ENCODE results near the gene TTC13. TPM values are rescaled to one million over a fixed set of nuclear protein-coding genes. Genes with fewer than 3 reads are reported as not detected.

Gene TTC13
- total RNA-seq, 2 donors from 2014 or later = 28.0 to 47.0 TPM

DNA sequence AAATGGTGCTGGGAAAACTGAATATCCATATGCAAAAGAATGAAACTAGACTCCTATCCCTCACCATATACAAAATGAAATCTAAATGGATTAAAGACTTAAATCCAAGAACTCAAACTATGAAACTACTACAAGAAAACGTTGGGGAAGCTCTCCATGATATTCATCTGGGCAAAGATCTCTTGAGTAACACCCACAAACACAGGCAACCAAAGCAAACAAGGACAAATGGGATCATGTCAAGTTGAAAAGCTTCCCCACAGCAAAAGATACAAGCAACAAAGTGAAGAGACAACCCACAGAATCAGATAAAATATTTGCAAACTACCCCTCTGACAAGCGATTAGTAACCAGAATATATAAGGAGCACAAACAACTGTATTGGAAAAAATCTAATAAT is 13.8 kb downstream of the TTC13 start:
- no peak overlapping the region for H3K9ac ChIP-seq (ENCODE audit: low read depth in 2 of 2, low read length in 2 of 2)
- no peak overlapping the region for H3K27ac ChIP-seq
- no peak overlapping the region for H3K4me3 ChIP-seq
- no peaks in the 10 kb centered on the region for H3K36me3 ChIP-seq
- H3K9me3 ChIP-seq = no peaks in the 10 kb centered on the region
- no peak for DNase-seq
- TF ChIP-seq, protein P1, sequence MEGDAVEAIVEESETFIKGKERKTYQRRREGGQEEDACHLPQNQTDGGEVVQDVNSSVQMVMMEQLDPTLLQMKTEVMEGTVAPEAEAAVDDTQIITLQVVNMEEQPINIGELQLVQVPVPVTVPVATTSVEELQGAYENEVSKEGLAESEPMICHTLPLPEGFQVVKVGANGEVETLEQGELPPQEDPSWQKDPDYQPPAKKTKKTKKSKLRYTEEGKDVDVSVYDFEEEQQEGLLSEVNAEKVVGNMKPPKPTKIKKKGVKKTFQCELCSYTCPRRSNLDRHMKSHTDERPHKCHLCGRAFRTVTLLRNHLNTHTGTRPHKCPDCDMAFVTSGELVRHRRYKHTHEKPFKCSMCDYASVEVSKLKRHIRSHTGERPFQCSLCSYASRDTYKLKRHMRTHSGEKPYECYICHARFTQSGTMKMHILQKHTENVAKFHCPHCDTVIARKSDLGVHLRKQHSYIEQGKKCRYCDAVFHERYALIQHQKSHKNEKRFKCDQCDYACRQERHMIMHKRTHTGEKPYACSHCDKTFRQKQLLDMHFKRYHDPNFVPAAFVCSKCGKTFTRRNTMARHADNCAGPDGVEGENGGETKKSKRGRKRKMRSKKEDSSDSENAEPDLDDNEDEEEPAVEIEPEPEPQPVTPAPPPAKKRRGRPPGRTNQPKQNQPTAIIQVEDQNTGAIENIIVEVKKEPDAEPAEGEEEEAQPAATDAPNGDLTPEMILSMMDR (IDR thresholded peaks at IDR 0.05) = no peak
- intact Hi-C loops (cut with DNase I) = no loop called here
- no peaks in the 10 kb centered on the region for H3K4me1 ChIP-seq
- H3K27me3 ChIP-seq = no peaks in the 10 kb centered on the region

DNA sequence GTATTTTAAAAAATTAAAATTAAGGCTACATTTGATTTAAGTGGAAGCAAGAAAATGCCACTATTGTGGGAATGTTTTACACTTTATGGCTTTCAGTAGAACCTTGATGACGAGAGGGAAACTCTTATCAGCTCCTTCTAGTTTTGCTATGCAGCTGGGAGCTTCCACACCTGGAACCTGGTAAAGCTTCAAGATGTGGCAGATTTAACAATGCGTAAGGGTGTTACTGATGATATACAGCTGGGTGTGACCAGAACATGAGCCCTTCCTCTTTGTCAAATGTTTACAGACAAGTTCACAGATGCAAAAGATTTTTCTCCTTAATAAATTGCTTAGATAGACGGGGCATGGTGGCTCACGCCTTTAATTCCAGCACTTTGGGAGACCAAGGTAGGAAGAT is 20.3 kb downstream of the TTC13 start:
- Histone ChIP-seq H3K27me3 (no peaks in the 10 kb centered on the region), H3K4me3 (no peak overlapping the region), H3K4me1 (no peaks in the 10 kb centered on the region), H3K9me3 (no peaks in the 10 kb centered on the region), H3K9ac (ENCODE audit: low read depth in 2 of 2, low read length in 2 of 2) (peak overlapping the region in 1 of 2 donors; percentile 28), H3K27ac (peak overlapping the region; percentile 48), H3K36me3 (no peaks in the 10 kb centered on the region)
- TF ChIP-seq, protein P1 (IDR thresholded peaks at IDR 0.05) = no peak
- peak; percentile 67 for DNase-seq
- intact Hi-C loops (cut with DNase I) = no loop called here

DNA sequence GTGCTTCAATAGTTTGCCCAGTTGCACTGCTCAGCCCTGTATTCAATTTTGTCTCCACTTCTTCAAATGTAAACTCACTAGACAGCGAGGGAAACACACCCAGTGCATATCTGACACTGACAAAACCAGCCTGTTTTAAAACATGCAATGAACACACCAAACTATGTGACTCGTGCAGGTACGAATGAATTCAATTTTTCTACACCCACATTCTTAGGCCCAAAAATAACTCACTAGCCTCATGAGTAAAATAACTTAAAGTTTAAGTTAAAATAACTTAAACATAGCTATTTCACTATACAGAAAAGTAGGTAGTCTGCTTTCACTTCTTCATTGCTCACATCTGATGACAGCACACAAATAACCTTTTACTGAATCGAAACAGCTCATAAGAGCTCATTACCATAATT is 21.1 kb downstream of the TTC13 start:
- TF ChIP-seq, protein P1 (IDR thresholded peaks at IDR 0.05) = no peak
- Histone ChIP-seq H3K27ac (peak overlapping the region; percentile 48), H3K27me3 (no peaks in the 10 kb centered on the region), H3K9me3 (no peaks in the 10 kb centered on the region), H3K4me3 (no peak overlapping the region), H3K36me3 (no peaks in the 10 kb centered on the region), H3K4me1 (no peaks in the 10 kb centered on the region), H3K9ac (ENCODE audit: low read depth in 2 of 2, low read length in 2 of 2) (no peak overlapping the region)
- no peak for DNase-seq
- intact Hi-C loops (cut with DNase I) = no loop called here

DNA sequence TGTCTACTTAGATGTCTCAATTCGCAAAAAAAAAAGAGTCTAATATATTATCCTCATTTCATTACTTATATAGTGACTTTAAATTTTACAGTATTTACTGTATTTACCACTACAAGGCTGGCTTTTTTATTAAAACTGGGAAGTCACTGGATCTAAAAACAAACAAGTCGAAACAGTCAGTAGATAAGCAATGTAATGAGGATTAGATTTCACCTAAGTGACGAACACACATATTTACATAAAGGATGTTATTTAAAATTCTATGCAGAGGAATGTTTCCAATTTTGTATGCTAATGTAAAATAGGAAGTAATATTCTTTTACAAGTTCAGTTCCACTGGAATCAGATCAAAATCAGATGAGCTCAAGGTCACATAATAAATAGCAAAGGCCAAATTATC is 28.3 kb downstream of the TTC13 start:
- intact Hi-C loops (cut with DNase I) = no loop called here

DNA sequence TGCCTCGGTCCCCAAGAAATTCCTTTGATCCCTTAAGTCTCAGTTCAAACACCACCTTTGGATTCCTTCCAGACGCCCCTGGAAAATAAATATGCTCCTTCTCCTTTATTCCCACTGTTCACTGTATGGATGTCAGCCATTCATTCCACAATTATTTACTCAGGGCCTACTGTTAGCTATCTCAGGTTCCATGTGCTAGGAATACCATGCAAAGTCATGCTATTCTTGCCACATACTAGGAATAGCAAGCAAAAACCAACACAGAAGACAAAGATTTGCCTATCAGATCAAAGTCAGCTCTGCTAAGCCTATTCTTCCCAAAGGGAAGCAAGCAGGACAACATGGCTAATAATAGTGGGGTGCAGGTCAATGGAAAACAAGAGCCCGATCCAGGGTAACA is 29.8 kb downstream of the TTC13 start:
- no peak for DNase-seq
- no peak overlapping the region for H3K27ac ChIP-seq
- H3K36me3 ChIP-seq = no peaks in the 10 kb centered on the region
- H3K27me3 ChIP-seq = no peaks in the 10 kb centered on the region
- intact Hi-C loops (cut with DNase I) = no loop called here
- no peaks in the 10 kb centered on the region for H3K4me1 ChIP-seq
- no peak overlapping the region for H3K9ac ChIP-seq (ENCODE audit: low read depth in 2 of 2, low read length in 2 of 2)
- no peak overlapping the region for H3K4me3 ChIP-seq
- TF ChIP-seq, protein P1 (IDR thresholded peaks at IDR 0.05) = no peak
- H3K9me3 ChIP-seq = no peaks in the 10 kb centered on the region

More for the DNA sequence above, 28.3 kb downstream of the TTC13 start:
- H3K9me3 ChIP-seq = no peaks in the 10 kb centered on the region
- no peak for DNase-seq
- no peak overlapping the region for H3K4me3 ChIP-seq
- H3K9ac ChIP-seq (ENCODE audit: low read depth in 2 of 2, low read length in 2 of 2) = no peak overlapping the region
- H3K4me1 ChIP-seq = no peaks in the 10 kb centered on the region
- no peaks in the 10 kb centered on the region for H3K27me3 ChIP-seq
- TF ChIP-seq, protein P1 (IDR thresholded peaks at IDR 0.05) = no peak
- no peaks in the 10 kb centered on the region for H3K36me3 ChIP-seq
- no peak overlapping the region for H3K27ac ChIP-seq

DNA sequence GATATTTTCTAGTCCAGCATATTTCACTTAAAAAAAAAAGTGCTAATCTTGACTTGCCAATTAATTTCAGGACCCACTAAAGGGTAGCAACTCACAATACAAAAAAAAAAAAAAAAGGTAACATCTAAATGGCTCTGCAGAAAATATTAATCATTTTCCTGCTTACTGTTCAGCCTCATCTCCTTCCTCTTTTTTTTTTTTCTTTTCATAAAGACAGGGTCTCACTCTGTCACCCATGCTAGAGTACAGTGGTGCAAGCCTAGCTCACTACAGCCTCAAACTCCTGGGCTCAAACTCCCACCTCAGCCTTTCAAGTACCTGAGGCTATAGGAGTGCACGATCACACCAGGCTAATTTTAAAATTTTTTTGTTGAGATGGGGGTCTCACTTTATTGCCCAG is 30.4 kb downstream of the TTC13 start:
- H3K9ac ChIP-seq (ENCODE audit: low read depth in 2 of 2, low read length in 2 of 2) = no peak overlapping the region
- H3K4me3 ChIP-seq = no peak overlapping the region
- no peaks in the 10 kb centered on the region for H3K9me3 ChIP-seq
- TF ChIP-seq, protein P1 (IDR thresholded peaks at IDR 0.05) = no peak
- H3K4me1 ChIP-seq = no peaks in the 10 kb centered on the region
- no peak overlapping the region for H3K27ac ChIP-seq
- no peaks in the 10 kb centered on the region for H3K36me3 ChIP-seq
- intact Hi-C loops (cut with DNase I) = no loop called here
- no peaks in the 10 kb centered on the region for H3K27me3 ChIP-seq
- no peak for DNase-seq

All from colonic mucosa (tissue), 4 donors.